Measurements from ENCODE around the gene TMEM161B. TPM values are rescaled to one million over a fixed set of nuclear protein-coding genes. Genes with fewer than 3 reads are reported as not detected.

Gene TMEM161B
- total and polyA plus RNA-seq, 11 donors, result 2.9 to 13.2 (median 9.3) TPM

- Histone ChIP-seq H3K27ac (no peak overlapping the region), H3K27me3 (no peaks in the 10 kb centered on the region), H3K9me3 (peaks cover 0 to 4% (median 0%) of the 10 kb centered on the region in 12 donors), H3K36me3 (peaks cover 0 to 48% (median 16%) of the 10 kb centered on the region in 9 donors), H3K4me1 (no peaks in the 10 kb centered on the region), H3K4me3 (no peak overlapping the region)
- TF ChIP-seq CTCF (IDR thresholded peaks at IDR 0.05) (no peak), POLR2A (IDR thresholded peaks at IDR 0.05) (no peak)
- WGBS, 4 donors, result 90 to 93% (median 92%) methylated on average over 3 of the region's 3 CpGs
- no peak for DNase-seq
- no peak for ATAC-seq
- intact Hi-C loops (cut with DNase I), result no loop called here
These were observed 12.7 kb upstream of the TMEM161B start for GRCh38 chr5:88281322-88281721.

DNA sequence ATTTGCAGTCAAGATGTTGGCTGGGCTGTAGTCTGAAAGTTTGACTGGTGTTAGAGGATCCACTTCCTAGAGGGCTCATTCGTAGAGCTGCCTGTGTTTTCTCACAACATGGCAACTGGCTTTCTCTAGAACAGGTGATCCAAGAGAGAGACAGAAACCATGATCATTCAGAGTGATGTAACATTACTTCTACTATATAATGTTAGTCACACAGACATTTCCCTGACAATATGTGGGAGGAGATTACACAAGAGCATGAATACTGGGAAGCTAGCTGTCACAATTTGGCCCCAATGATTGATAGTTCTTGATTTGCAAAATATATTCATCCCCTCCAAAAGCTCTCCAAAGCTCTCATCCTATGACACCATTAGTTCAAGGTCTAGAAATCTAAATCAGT lies 10.9 kb upstream of the TMEM161B start:
- H3K4me3 ChIP-seq, result no peak overlapping the region
- ATAC-seq, result no peak
- intact Hi-C loops (cut with DNase I), result no loop called here
- 91 to 100% (median 93%) methylated on average over 1 of the region's 1 CpG for WGBS, 4 donors
- no peaks in the 10 kb centered on the region for H3K4me1 ChIP-seq
- H3K9me3 ChIP-seq, result peaks cover 0 to 4% (median 0%) of the 10 kb centered on the region in 12 donors
- TF ChIP-seq CTCF (IDR thresholded peaks at IDR 0.05), result no peak
- no peak for TF ChIP-seq POLR2A (IDR thresholded peaks at IDR 0.05)
- no peak for DNase-seq
- no peaks in the 10 kb centered on the region for H3K27me3 ChIP-seq
- no peak overlapping the region for H3K27ac ChIP-seq
- peaks cover 0 to 55% (median 29%) of the 10 kb centered on the region in 9 donors for H3K36me3 ChIP-seq

DNA sequence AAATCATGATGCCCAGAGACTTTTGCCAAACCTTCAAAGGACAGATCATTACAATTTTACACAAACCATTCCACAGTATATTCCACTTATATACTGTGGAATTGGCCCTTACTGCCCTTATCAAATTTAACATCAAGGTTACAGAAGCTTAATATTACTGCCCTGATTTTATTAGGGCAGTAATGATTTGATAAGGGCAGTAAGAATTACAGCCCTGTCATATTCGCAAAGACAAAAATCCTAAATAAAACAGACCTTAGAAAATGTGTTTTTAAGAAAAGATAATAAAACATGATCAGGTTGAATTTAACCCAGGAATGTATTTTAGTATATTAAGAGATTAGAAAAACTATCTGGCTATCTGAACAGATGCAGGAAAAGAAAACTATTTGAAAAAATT lies 7.7 kb upstream of the TMEM161B start:
- H3K27ac ChIP-seq, result no peak overlapping the region
- H3K36me3 ChIP-seq, result peaks cover 0 to 70% (median 33%) of the 10 kb centered on the region in 9 donors
- no peaks in the 10 kb centered on the region for H3K27me3 ChIP-seq
- WGBS, 4 donors, result 96 to 99% (median 97%) methylated on average over 1 of the region's 1 CpG
- peaks cover 0 to 4% (median 0%) of the 10 kb centered on the region in 12 donors for H3K9me3 ChIP-seq
- TF ChIP-seq CTCF (IDR thresholded peaks at IDR 0.05), result no peak
- no peak for TF ChIP-seq POLR2A (IDR thresholded peaks at IDR 0.05)
- ATAC-seq, result no peak
- no peak overlapping the region for H3K4me3 ChIP-seq
- DNase-seq, result no peak
- intact Hi-C loops (cut with DNase I), result no loop called here
- peaks cover 0 to 4% (median 0%) of the 10 kb centered on the region in 12 donors for H3K4me1 ChIP-seq

DNA sequence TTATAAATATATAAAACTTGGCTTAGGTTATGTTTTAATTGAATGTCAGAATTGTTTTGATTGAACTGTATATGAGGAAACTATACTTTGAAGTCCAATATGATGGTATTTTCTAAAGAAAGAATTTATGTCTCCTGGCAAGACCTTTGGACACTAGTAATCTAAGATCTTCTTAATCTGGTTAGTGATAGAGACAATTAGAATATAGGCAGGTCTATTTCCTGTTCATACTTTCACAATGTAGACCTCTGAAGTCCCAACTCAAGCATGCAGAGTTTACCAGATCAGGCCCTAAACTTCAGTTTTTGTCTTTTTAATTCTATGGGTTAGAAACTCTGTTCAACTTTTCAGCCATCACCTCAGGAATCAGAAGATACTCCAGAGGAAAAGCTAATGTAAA lies 6.9 kb upstream of the TMEM161B start:
- H3K27me3 ChIP-seq, result no peaks in the 10 kb centered on the region
- TF ChIP-seq CTCF (IDR thresholded peaks at IDR 0.05) (no peak), POLR2A (IDR thresholded peaks at IDR 0.05) (no peak)
- ATAC-seq, result no peak
- intact Hi-C loops (cut with DNase I), result no loop called here
- H3K9me3 ChIP-seq, result peaks cover 0 to 4% (median 0%) of the 10 kb centered on the region in 12 donors
- peaks cover 0 to 77% (median 33%) of the 10 kb centered on the region in 9 donors for H3K36me3 ChIP-seq
- H3K4me1 ChIP-seq, result peaks cover 0 to 12% (median 2%) of the 10 kb centered on the region in 12 donors
- H3K27ac ChIP-seq, result no peak overlapping the region
- DNase-seq, result no peak
- no peak overlapping the region for H3K4me3 ChIP-seq

All from heart left ventricle (tissue), 16 donors.